ENCODE measurements around the gene SIT1. TPM values are rescaled to one million over a fixed set of nuclear protein-coding genes. Genes with fewer than 3 reads are reported as not detected.

SIT1 gene
- total and polyA plus RNA-seq, 4 donors: 0.87 to 3.8 (median 1.4) TPM

- WGBS, 2 donors: 6 to 8% methylated on average over 57 to 58 of the region's 58 CpGs
Observed at GRCh38 chr9:35664531-35665470, 14.1 kb upstream of the SIT1 start, which contains the start of gene ARHGEF39. Gene ARHGEF39, minus strand, starts transcription at chr9:35665195. Its CDS starts 26 bp downstream, at chr9:35665169.

DNA sequence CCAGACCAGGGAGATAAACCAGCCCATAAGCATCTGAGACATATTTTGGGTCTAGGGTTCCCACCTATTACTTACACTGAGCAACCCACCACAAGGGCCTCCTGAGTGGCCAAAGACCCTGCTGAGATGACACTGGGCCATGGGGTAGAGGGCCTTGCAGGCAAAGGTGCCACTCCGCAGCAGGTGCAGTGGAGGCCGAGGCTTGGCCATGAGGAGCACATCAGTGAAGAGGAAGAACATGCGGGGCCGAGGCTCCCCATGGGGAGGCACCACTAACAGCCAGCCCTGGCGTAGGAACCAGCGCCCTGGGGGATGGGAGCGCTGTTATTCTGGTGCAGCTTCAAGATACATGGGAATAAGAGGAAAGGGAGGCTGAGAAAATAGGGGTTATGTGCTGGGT is 11.7 kb upstream of the SIT1 start:
- TF ChIP-seq CTCF (IDR thresholded peaks at IDR 0.05; ENCODE audit: control extremely low read depth, extremely low read depth): no peak
- ATAC-seq (ENCODE audit: insufficient read depth, low FRiP score): no peak
- Histone ChIP-seq H3K4me1 (ENCODE audit: control insufficient read depth in 5 of 5, insufficient read depth in 5 of 5, low read length in 5 of 5) (peaks cover 0 to 29% (median 3%) of the 10 kb centered on the region in 5 donors), H3K9me3 (ENCODE audit: control insufficient read depth in 4 of 4, insufficient read depth in 3 of 4, low read length in 3 of 4) (no peaks in the 10 kb centered on the region), H3K27me3 (ENCODE audit: control insufficient read depth in 3 of 3, insufficient read depth in 3 of 3, low read length in 2 of 3) (no peaks in the 10 kb centered on the region), H3K4me3 (no peak overlapping the region), H3K27ac (ENCODE audit: low read depth in 1 of 2, low read length in 1 of 2) (no peak overlapping the region), H3K36me3 (ENCODE audit: control insufficient read depth in 4 of 4, insufficient read depth in 4 of 4, low read length in 4 of 4) (peaks cover 0 to 17% (median 15%) of the 10 kb centered on the region in 4 donors), H3K9ac (ENCODE audit: insufficient read depth in 1 of 2, low read length in 2 of 2) (no peak overlapping the region)
- 71 to 85% methylated on average over 7 of the region's 7 CpGs for WGBS, 2 donors
- no peak for DNase-seq

More at GRCh38 chr9:35664531-35665470, 14.1 kb upstream of the SIT1 start, which contains the start of gene ARHGEF39:
- DNase-seq (peak; percentile 86 to 91 (median 88)), ATAC-seq (ENCODE audit: insufficient read depth, low FRiP score) (peak; percentile 90)
- Histone ChIP-seq H3K9ac (ENCODE audit: insufficient read depth in 1 of 2, low read length in 2 of 2) (peak within 1 kb of the TSS in 1 of 2 donors; percentile 79), H3K9me3 (ENCODE audit: control insufficient read depth in 4 of 4, insufficient read depth in 3 of 4, low read length in 3 of 4) (peaks cover 0 to 1% (median 0%) of the 10 kb centered on the region in 4 donors), H3K4me3 (peak within 1 kb of the TSS; percentile 39), H3K27me3 (ENCODE audit: control insufficient read depth in 3 of 3, insufficient read depth in 3 of 3, low read length in 2 of 3) (no peaks in the 10 kb centered on the region), H3K36me3 (ENCODE audit: control insufficient read depth in 4 of 4, insufficient read depth in 4 of 4, low read length in 4 of 4) (peaks cover 0 to 16% (median 14%) of the 10 kb centered on the region in 4 donors), H3K27ac (ENCODE audit: low read depth in 1 of 2, low read length in 1 of 2) (peak within 1 kb of the TSS in 1 of 2 donors; percentile 34), H3K4me1 (ENCODE audit: control insufficient read depth in 5 of 5, insufficient read depth in 5 of 5, low read length in 5 of 5) (peaks cover 0 to 20% (median 2%) of the 10 kb centered on the region in 5 donors)
- TF ChIP-seq CTCF (IDR thresholded peaks at IDR 0.05; ENCODE audit: control extremely low read depth, extremely low read depth): no peak

GRCh38 chr9:35661756-35662350 is 11.1 kb upstream of the SIT1 start:
- peaks cover 0 to 17% (median 15%) of the 10 kb centered on the region in 4 donors for H3K36me3 ChIP-seq (ENCODE audit: control insufficient read depth in 4 of 4, insufficient read depth in 4 of 4, low read length in 4 of 4)
- peaks cover 0 to 35% (median 3%) of the 10 kb centered on the region in 5 donors for H3K4me1 ChIP-seq (ENCODE audit: control insufficient read depth in 5 of 5, insufficient read depth in 5 of 5, low read length in 5 of 5)
- DNase-seq (no peak), ATAC-seq (ENCODE audit: insufficient read depth, low FRiP score) (no peak)
- H3K9ac ChIP-seq (ENCODE audit: insufficient read depth in 1 of 2, low read length in 2 of 2): no peak overlapping the region
- no peak overlapping the region for H3K4me3 ChIP-seq
- no peaks in the 10 kb centered on the region for H3K9me3 ChIP-seq (ENCODE audit: control insufficient read depth in 4 of 4, insufficient read depth in 3 of 4, low read length in 3 of 4)
- WGBS, 2 donors: 62 to 72% methylated on average over 3 of the region's 3 CpGs
- H3K27ac ChIP-seq (ENCODE audit: low read depth in 1 of 2, low read length in 1 of 2): peak overlapping the region in 1 of 2 donors; percentile 31
- TF ChIP-seq CTCF (IDR thresholded peaks at IDR 0.05; ENCODE audit: control extremely low read depth, extremely low read depth): no peak
- no peaks in the 10 kb centered on the region for H3K27me3 ChIP-seq (ENCODE audit: control insufficient read depth in 3 of 3, insufficient read depth in 3 of 3, low read length in 2 of 3)

All from lung (tissue), 12 donors.